Islet precursor cell (in vitro differentiated cells): Measurements from ENCODE around the gene ZNF135.

Experiments used
- DNase-seq: peaks from one replicate; pipeline ENCODE4 v3.0.0-alpha.2; 2018

ZNF135 gene

DNA sequence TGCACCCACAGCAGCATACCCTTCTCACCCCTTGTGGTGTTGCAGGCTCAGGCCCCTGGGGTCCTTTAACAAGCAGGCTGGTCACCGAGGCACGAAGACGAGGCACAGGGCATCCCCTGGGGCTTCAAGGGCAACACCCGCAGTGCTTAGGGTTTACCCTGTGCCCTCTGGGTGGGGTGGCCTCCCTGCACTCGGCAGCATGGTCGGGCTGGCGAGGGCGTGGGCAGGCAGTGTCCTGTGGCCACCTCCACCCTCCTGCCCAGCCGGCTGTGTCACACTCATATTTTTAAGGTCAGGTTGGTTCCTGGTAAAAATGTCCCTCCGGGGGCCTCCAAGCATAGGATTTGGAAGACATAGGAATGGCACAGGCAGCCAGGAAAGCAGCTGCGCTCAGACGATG lies 11.4 kb upstream of the ZNF135 start:
- DNase-seq = no peak

DNA sequence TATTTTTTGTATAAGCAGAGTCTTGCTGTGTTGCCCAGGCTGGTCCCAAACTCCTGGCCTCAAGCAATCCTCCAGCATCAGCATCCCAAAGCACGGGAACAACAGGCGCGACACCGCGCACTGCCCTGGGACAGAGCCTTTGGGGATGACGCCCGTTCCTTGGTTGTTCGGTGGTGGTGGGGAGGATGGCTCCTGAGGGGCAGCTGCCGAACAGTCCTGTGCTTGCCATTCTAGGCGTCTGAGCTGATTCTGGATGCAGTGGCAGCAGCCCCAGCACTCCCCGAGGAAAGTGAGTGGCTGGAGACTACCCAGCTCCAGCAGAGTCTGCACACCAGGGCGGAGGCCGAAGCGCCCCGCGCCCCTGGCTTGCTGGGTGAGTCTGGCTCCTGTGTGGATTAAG lies 6.8 kb upstream of the ZNF135 start:
- no peak for DNase-seq

DNA sequence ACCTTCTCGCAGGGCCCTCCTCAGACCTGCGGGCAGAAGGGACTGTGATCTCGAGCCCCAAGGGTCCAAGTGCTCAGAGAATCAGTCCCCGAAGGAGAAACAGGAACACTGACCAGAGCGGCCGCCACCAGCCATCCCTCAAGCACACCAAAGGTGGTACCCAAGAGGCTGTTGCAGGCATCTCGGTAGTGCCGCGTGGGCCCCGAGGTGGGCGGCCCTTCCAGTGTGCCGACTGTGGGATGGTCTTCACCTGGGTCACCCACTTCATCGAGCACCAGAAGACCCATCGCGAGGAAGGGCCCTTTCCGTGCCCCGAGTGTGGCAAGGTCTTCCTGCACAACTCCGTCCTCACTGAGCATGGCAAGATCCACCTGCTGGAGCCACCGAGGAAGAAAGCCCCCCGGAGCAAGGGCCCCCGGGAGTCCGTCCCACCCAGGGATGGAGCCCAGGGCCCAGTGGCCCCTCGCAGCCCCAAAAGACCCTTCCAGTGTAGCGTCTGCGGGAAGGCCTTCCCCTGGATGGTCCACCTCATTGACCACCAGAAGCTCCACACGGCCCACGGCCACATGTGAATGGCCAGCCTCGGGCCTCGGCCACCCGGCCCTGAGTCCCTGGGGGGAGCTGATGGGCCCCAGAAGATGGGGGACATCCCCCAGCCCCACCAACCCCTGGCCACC lies 5.5 kb upstream of the ZNF135 start:
- no peak for DNase-seq

DNA sequence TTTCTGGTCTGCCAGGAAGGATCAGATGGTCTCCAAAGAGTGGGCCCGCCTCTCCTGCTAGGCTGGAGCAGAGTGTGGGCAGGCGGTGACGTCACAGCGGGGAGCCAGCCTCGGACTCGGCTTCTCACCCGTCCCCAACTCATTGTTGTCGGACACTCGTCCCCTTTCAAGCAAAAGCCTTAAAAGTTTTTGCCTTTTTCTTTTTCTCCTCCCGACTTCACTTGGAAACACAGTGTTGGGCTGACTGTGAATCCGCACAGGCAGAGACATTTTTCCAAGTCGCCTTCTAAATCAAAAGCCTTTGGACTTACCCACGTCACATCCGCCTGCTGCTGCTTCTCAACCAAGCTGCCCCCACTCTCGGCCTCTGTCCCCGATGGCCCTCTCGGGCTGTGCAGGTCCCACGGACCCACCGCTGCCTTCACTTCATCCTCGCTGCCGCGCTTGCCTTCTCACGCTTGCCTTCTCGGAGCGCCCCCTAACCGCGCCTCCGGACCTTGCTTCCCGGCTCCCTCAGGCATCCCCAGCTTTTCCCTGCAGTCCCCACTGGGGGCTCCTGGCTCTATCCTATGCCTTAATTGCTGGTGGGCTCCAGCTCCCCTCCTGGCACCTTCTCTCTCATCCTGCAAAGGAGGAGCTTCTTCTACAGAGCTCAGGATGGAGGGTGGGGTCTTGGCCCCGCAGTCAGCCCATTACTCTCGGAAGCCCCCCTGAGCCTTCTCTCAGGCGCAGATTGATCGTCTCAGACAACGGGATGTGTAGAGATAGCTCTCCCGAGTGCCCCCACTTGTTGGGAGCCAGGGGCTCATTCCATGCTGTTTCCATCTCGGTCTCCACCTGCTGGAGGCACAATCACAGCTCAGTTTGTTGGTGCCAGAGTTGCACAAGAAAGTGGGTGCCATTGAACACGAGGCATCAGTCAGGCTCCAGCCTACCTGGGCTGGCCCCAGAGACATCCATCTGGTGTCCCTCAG lies 3.9 kb upstream of the ZNF135 start:
- no peak for DNase-seq

DNA sequence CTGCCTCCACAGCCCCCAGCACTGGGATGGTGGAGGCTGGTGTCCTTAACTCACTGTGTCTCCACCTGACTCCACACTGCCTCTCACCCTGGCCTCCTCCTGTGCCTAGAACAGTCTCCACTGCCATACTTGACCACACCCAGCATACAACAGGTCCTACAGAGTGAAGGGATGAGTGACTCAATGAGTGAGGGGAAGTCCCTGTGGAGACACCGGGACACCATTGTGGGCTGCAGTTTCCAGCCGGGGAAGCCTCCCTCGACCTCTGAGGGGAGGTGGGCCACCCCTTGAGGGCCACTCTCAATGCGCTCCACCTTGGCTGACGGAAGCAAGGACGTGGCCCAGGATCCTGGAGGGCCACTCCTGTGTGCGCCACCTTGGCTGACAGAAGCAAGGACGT lies 2.8 kb upstream of the ZNF135 start:
- no peak for DNase-seq

DNA sequence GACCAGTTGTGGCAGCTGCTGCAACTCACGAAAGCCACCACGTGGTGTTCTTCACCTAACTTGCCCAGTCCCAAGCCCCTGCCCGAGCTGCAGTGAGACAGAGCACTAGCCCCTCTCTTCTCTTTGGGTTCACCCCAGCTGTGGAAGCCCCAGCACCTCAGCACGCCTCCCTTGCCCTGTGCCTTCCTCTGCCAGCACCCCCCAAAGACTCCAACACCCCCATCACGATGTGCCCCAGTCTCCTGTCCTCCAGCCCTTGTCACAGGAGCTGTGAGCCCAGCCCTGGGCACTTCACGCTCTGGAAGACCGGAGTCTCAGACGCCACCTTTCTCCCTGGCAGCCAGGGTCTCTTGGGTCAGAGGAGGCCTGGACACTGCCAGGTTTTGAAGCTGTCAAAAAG lies 2.2 kb upstream of the ZNF135 start:
- DNase-seq = no peak

DNA sequence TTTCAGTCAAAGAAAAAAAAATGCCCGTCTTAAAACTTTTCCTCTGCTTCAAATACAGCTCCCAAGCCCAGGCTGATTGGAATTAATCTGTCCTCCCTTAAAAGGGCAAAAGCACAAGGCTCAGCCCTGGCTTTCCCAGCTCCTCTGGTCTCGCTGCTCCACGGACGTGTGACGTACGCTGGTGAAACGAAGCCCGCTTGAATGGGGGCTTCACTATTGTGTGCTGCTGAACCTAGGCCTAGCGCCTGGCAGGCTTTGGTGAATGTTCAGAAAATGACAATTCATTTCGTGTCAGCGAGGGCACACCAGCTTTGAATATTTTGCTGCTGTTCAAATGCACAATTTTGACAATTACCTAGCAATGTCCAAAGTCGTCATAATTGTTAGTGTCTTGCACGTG lies 615 bp upstream of the ZNF135 start:
- no peak for DNase-seq

DNA sequence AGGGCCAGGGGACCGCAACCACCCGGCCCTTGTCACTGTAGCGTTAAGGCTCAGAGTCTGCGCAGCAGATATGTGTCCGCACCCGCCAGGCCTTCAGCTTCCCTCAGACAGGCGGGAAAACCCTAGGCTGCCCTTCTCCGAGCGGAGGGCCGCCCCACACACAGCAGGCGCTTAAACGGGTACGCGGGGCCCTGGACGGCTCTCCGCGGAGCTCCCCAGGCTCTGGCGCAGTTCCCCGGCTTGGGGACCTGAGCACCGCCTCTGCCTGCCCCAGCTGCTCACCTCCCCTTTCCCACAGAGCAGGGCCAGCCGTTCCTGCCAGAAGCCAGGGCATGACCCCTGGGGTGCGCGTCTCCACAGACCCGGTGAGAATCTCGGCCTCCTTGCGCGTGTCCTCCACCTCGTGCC lies 593 bp downstream of the ZNF135 start:
- DNase-seq = no peak

DNA sequence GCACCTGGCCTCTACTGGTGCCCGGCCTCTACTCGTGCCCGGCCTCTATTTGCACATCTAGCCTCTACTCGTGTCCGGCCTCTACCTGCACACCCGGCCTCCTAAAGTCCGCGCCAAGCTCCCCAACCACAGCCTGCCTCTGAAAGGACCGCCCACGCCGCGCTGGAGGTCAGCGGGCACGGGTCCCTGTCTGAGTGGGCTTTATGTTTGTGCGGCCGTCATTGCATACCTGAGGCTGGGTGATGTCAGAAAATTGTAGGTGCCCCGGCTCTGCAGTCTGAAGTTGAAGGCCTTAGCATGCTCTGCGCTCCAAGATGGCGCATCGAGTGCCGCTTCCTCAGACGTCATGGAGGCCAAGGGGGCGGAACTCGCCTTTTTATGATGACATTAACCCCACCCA lies 1.1 kb downstream of the ZNF135 start:
- DNase-seq = no peak

DNA sequence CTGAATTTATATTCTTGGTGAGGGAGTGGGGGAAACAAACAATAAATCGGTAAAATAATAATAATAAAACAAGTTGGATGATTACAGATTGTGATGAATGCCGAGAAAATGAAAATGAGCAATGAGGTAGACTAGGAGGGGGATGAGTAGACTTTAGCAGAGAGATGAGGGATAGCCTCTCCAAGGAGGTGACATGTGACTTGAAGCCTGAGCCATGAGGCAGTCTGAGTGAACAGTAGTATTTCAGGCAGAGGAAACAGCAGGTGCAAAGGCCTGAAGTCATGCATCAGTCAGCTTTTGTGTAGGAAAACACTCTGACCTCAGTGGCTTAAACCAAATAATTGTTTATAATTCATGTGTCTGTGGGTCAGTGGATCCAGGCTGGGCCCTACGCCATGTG lies 4.6 kb downstream of the ZNF135 start:
- DNase-seq = no peak

DNA sequence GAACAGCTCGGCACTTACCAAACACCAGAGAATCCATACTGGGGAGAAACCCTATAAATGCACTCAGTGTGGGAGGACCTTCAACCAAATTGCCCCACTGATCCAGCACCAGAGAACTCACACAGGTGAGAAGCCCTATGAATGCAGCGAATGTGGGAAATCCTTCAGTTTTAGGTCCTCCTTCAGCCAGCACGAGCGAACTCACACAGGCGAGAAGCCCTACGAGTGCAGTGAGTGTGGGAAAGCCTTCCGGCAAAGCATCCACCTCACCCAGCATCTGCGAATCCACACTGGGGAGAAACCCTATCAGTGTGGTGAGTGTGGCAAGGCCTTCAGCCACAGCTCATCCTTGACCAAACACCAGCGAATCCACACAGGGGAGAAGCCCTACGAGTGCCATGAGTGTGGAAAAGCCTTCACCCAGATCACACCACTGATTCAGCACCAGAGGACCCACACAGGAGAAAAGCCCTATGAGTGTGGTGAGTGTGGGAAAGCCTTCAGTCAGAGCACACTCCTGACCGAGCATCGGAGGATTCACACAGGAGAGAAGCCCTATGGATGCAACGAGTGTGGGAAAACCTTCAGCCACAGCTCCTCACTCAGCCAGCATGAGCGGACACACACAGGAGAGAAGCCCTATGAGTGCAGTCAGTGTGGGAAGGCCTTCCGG lies 8.3 kb downstream of the ZNF135 start:
- DNase-seq = no peak

DNA sequence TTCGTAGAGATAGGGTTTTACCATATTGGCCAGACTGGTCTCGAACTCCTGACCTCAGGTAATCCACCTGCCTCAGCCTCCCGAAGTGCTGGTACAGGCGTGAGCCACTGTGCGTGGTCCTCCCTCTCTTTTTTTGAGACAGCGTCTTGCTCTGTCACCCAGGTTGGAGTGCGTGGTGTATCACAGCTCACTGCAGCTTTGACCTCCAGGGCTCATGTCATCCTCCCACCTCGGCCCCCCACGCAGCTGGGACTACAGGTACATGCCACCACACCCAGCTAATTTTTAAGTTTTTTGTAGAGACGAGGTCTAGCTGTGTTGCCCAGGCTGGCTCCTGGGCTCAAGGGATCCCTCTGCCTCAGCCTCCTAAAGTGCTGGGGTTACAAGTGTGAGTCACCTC lies 20.7 kb downstream of the ZNF135 start:
- DNase-seq = no peak

DNA sequence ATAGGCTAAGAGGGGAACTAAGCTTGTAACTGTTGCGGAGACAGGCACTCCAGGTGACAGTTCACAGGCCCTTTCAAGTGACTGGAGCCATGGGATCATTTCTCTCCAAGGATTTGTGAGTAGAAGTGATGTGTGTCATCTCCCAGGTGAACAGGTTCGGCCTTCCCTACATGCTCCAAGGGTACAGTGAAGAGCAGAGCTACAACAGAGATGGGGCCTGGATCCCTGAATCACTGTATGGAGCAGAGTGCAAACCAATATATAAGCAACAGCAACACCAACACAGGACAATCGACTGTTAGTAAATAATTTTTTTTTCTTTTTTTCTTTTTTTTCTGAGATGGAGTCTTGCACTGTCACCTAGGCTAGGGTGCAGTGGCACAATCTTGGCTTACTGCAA lies 23.9 kb downstream of the ZNF135 start:
- no peak for DNase-seq

DNA sequence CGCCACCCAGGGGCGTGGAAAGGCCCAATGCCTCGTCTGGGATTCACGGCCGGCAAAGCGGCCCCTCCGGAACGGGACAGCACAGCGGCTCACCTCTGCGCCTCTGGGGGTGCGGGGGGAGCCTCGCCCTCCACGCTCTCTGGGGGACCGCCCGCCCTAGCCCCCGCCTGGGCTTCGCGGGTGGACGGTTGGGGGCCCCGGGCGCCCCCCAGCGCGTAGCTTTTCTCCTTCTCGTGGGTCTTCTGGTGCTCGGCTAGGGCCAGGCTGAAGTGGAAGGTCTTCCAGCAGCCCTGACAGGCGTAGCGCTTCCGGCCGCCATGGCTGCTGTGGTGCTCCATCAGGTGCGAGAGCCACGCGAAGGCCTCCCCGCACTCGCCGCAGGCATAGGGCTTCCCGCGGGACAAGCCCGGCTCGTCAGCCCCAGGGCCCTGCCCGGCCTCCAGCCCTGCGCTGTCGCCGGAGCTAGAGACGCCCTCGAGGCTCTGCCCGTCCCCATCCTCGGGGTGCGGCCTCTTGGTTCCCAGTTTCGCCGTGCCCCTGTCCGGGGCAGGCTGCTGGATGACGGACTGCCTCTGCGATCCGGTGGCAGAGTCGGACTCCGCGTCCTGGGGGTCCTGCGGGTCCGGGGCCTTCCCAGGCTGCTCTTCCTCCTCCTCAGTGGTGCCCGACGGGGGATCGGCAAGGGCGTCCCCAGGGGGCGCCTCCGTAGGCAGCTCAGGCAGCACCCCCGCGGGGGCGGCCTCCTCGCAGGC lies 25.7 kb downstream of the ZNF135 start:
- DNase-seq = no peak

DNA sequence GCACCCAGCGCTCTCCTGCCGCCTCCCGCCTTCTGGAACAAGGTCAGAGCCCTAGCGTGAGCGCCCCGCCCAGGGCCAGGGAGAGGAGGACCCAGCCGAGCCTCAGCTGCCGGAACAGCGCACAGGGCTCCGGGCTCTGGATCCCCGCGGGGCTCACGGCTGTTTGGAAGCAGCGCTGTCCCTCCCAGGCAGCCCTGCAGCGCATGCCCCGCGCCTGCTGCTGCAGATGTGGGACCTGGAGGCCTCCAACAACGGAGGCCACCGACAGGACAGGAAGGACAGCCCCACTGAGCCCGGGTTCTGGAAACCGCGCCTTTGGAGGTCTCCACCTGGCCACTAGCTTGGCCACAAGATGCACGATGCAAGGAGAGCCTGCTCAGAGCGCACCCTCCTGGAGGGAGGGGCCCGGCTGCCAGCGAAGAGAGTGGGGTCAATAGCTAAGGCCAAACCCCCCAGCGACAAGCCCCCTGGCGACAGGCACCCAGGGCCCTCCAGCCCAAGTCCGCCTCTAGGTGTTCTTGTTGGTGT lies 26.3 kb downstream of the ZNF135 start:
- DNase-seq = no peak

DNA sequence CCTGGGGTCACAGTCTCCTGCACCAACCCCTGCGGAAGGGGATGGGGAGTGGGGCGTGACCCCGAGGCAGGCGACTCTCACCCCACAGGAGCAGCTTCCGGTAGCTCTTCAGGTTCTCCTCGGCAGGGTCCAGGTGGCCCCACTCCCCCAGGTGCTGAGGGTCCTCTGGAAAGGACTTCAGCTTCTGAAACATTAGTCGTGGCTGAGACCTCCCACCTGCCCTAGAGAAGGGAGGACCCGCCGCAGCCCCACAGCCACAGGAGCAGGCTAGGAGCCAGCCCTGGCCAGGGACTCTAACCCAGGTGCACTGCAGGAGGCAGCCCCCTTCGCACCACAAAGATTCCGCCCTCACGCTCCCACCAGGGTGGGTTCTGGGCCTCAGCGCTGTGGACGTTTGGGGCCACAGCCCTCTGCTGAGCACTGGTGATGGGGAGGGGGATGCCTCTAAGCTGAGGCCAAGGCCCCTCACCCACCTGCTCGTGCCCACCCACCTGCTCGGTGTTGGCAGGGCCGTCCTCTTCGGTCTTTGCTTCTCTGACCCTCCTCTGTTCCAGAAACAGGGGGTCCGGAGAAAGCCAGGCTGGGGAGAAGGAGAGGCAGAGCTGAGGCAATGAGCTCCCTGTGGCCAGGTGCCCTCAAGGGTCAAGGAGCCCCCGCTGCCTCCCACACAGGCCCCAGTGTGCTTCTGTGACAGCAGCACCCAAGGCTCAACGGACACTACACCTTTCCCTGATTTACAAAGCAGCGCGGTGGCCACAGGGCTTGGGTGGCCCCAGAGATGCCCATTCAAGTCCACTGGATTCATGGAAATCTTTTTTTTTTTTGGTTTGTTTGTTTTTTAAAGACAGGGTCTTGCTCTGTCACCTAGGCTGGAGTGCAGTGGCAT lies 28.0 kb downstream of the ZNF135 start:
- DNase-seq = no peak

DNA sequence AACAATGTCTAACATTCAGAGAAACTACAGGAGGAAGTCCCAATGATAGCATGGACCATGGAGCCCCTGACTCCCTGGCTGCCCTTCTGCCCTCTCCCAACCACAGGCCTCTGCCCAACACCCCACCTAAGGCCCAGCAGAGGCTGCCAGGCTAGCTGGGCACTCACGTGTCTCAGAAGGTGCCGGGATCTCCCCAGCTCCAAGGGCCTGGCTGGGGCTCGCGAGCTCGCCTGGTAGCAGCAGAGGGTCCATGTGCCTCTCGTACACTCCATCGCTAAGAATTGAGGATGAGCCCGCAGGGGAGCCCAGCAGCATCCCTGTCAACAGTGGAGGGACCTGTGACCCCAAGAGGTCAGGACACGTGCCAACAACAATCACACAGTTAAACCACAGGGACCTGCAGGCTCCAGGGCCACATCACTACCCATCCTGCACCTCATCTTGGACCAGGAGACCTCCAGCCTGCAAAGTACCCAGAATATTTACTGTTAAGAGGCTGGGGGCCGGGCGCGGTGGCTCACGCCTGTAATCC lies 29.5 kb downstream of the ZNF135 start:
- no peak for DNase-seq

DNA sequence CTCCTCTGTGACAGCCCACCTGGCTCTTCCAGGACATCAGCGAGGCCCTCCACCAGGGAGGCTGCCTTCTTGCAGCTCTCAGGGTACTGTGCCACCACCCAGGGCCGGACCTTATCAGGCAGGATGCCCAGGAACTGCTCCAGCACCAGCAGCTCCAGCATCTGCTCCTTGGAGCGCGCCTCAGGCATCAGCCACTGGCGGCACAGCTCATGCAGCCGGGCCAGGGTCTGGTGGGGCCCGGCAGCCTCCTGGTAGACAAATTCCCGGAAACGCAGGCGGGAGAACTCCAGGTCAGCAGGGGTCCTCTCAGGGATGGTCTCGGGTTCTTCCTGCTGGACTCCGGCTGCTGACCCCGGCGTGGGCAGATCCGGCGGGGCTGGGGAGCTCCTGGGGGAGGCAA lies 30.8 kb downstream of the ZNF135 start:
- no peak for DNase-seq

DNA sequence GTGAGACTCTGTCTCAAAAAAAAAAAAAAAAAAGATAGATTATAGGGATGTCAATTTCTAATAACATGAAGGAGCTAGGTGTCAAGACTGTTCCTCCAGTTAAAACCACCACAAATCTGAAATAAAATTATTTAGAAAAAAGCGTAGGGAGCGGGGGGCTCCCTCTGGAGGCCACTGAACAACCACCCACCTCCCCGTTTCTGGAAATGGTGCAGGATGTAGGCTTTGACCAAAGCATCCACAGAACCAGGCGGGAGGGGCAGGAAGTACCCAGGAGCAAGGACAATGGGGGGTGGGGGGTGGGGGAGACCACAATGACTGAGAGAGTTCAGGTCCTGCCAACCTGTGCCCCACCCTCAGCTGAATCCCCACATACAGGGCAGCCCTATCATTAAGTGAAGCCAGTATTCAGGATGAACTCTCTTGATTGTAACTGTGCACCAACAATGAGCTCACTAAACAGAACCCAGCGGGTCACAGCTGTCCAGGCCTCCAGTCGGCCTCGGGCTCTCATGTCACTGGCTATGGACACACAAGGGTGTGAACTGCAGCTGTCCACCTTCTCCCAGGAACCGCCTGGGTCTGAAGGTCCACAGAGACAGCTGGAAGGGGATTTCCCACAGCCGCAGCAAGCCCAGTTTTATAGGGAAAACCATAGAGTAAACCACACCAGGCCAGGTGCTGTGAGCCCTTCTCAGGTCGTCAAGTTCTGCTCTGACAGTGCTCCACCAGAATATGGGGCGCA lies 32.3 kb downstream of the ZNF135 start:
- DNase-seq = no peak

DNA sequence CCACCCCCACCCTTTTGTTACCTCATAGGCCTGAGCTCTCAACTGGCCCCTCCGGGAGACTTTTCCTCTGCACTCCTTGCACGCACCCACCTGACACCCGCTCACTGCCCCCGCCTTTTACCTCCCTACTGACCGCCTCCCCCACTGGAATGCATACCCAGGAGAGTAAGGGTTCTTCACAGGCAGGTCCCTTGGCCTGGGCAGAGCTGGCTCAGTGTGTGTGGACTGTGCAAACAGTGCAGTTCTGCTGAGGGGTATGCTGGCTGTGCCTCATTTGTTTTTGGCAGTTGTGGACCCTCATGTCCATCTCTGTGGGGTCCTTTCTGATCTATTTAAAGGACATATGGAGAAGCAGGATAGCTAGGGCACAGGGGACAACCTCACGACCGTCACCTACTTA lies 34.0 kb downstream of the ZNF135 start:
- DNase-seq = no peak

DNA sequence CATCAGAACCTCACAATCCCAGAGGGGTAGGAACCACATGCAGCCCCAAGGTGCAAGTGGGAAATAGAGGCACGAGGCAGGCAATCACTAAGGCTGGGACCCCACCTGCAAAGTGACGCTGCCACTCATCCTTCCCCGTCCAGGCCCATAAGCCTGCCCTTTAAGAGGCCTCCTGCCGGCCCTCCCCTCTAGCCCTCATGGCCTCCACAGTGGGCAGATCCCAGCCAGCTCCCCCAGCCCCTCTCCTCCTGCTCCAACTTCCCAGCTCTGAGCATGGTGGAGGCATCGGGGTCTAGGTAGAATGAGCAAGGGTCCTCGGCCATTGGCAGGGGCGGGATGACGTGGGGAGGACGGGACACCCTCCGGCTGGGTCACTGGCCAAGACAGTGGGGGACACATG lies 36.2 kb downstream of the ZNF135 start:
- no peak for DNase-seq
